GM23338 (cell line): Measurements from ENCODE around the gene ZFP62. TPM values are rescaled to one million over a fixed set of nuclear protein-coding genes. Genes with fewer than 3 reads are reported as not detected.

Experiments used
- ATAC-seq: fragments of 200-7000 bp; cut with Tn5 transposase; 3 replicates; pipeline ENCODE4 v1.9.1; 2020
- DNase-seq: peaks from one replicate; pipeline ENCODE4 v3.0.0-alpha.2; 2015; ENCODE audit warnings: low spot score
- H2AFZ ChIP-seq: fragments of 200-600 bp; sonication (generic); 2 replicates; pipeline ENCODE4 v1.8.0; 2016; ENCODE audit warnings: antibody characterized with exemption, mild to moderate bottlenecking, moderate library complexity
- H3F3A ChIP-seq: fragments of 200-600 bp; sonication (generic); replicated peaks from 2 replicates; pipeline ENCODE4 v1.8.0; 2017; ENCODE audit warnings: antibody characterized with exemption, mixed run types, low read depth
- H3K27ac ChIP-seq: fragments of 200-600 bp; sonication (generic); 2 replicates; pipeline ENCODE4 v1.6.1; 2016; ENCODE audit warnings: low read depth
- H3K27me3 ChIP-seq: fragments of 200-600 bp; sonication (generic); 2 replicates; pipeline ENCODE4 v1.8.0; 2016; ENCODE audit warnings: mild to moderate bottlenecking, mixed run types, moderate library complexity; ENCODE audit not compliant: insufficient read depth
- H3K36me3 ChIP-seq: fragments of 200-600 bp; sonication (generic); 2 replicates; pipeline ENCODE4 v1.8.0; 2016; ENCODE audit warnings: mild to moderate bottlenecking; ENCODE audit not compliant: insufficient read depth
- H3K4me1 ChIP-seq: fragments of 200-600 bp; sonication (generic); 2 replicates; pipeline ENCODE4 v1.8.0; 2016; ENCODE audit warnings: mild to moderate bottlenecking, moderate library complexity; ENCODE audit not compliant: insufficient read depth
- H3K4me2 ChIP-seq: fragments of 200-600 bp; sonication (generic); 2 replicates; pipeline ENCODE4 v1.7.1; 2017; ENCODE audit warnings: mixed run types
- H3K4me3 ChIP-seq: fragments of 200-600 bp; sonication (generic); 2 replicates; pipeline ENCODE4 v1.6.1; 2016; ENCODE audit warnings: mixed run types
- H3K79me2 ChIP-seq: fragments of 200-600 bp; sonication (generic); replicated peaks from 2 replicates; pipeline ENCODE4 v1.8.0; 2017; ENCODE audit warnings: mild to moderate bottlenecking; ENCODE audit not compliant: insufficient read depth
- H3K9me2 ChIP-seq: fragments of 200-600 bp; sonication (generic); 2 replicates; pipeline ENCODE4 v1.8.0; 2017; ENCODE audit not compliant: insufficient read depth
- H4K20me1 ChIP-seq: fragments of 200-600 bp; sonication (generic); replicated peaks from 2 replicates; pipeline ENCODE4 v1.8.0; 2017; ENCODE audit warnings: mild to moderate bottlenecking; ENCODE audit not compliant: insufficient read depth
- H3K27ac Mint-ChIP-seq: 2 replicates; pipeline ENCODE4 v1.8.0; 2020; ENCODE audit warnings: inconsistent platforms, mild to moderate bottlenecking, moderate library complexity, mixed read lengths
- H3K27me3 Mint-ChIP-seq: 3 replicates; pipeline ENCODE4 v1.8.0; 2022; ENCODE audit warnings: low read depth, mild to moderate bottlenecking, moderate library complexity, mixed read lengths, inconsistent platforms; ENCODE audit not compliant: insufficient read depth, poor library complexity
- H3K36me3 Mint-ChIP-seq: 3 replicates; pipeline ENCODE4 v1.8.0; 2021; ENCODE audit warnings: low read depth, mild to moderate bottlenecking, inconsistent platforms, moderate library complexity, mixed read lengths
- H3K4me1 Mint-ChIP-seq: 3 replicates; pipeline ENCODE4 v1.8.0; 2020; ENCODE audit warnings: mild to moderate bottlenecking, inconsistent platforms, mixed read lengths
- H3K4me3 Mint-ChIP-seq: 3 replicates; pipeline ENCODE4 v1.8.0; 2021; ENCODE audit warnings: moderate library complexity, mild to moderate bottlenecking, inconsistent platforms, mixed read lengths
- H3K9me3 Mint-ChIP-seq: 3 replicates; pipeline ENCODE4 v1.8.0; 2020; ENCODE audit warnings: moderate library complexity, mild to moderate bottlenecking, inconsistent platforms, mixed read lengths
- CREB1 ChIP-seq: fragments of 250-450 bp; sonication (Bioruptor Pico); IDR thresholded peaks from 2 replicates; pipeline ENCODE4 v1.5.0; 2020; ENCODE audit warnings: low read depth, mild to moderate bottlenecking, moderate library complexity
- CTCF ChIP-seq, 2 experiments: fragments of 200-600 bp in 1 of 2; sonication (generic) in 1 of 2; conservative IDR thresholded peaks; 2 replicates each; pipeline versions ENCODE4 v1.5.1 to v1.6.1; 2016 to 2017; ENCODE audit warnings: antibody characterized with exemption in 2 of 2, low read depth in 2 of 2, mild to moderate bottlenecking in 2 of 2, moderate library complexity in 1 of 2
- ETS1 ChIP-seq: IDR thresholded peaks from 2 replicates; pipeline ENCODE4 v1.6.1; 2016; ENCODE audit warnings: antibody characterized with exemption
- EZH2 ChIP-seq: fragments of 200-600 bp; sonication (generic); IDR thresholded peaks from one replicate; pipeline ENCODE4 v1.8.0; 2017; ENCODE audit warnings: antibody characterized with exemption, mild to moderate bottlenecking, low read depth; ENCODE audit not compliant: unreplicated experiment
- EZH2phosphoT487 ChIP-seq: fragments of 200-600 bp; sonication (generic); IDR thresholded peaks from one replicate; pipeline ENCODE4 v1.8.1; 2018; ENCODE audit warnings: antibody characterized with exemption; ENCODE audit not compliant: unreplicated experiment
- JUNB ChIP-seq: IDR thresholded peaks from one replicate; pipeline ENCODE4 v1.6.1; 2016; ENCODE audit warnings: antibody characterized with exemption; ENCODE audit not compliant: unreplicated experiment
- NANOG ChIP-seq: IDR thresholded peaks from 2 replicates; pipeline ENCODE4 v1.6.1; 2016; ENCODE audit warnings: antibody characterized with exemption, borderline replicate concordance
- POLR2AphosphoS5 ChIP-seq: IDR thresholded peaks from 2 replicates; pipeline ENCODE4 v1.6.1; 2016; ENCODE audit warnings: antibody characterized with exemption, low read depth
- REST ChIP-seq: IDR thresholded peaks from one replicate; pipeline ENCODE4 v1.6.1; 2018; ENCODE audit warnings: antibody characterized with exemption; ENCODE audit not compliant: unreplicated experiment
- STAT1 ChIP-seq: IDR thresholded peaks from one replicate; pipeline ENCODE4 v1.6.1; 2016; ENCODE audit warnings: antibody characterized with exemption; ENCODE audit not compliant: unreplicated experiment
- ZNF114 ChIP-seq: fragments of 250-450 bp; sonication (Bioruptor Pico); IDR thresholded peaks from 2 replicates; pipeline ENCODE4 v1.5.0; 2020; ENCODE audit warnings: mild to moderate bottlenecking, moderate library complexity
- ZNF331 ChIP-seq: fragments of 250-450 bp; sonication (Bioruptor Pico); IDR thresholded peaks from 2 replicates; pipeline ENCODE4 v1.5.0; 2020; ENCODE audit warnings: low read depth, mild to moderate bottlenecking, moderate library complexity
- ZNF462 ChIP-seq: fragments of 250-450 bp; sonication (Bioruptor Pico); IDR thresholded peaks from 2 replicates; pipeline ENCODE4 v1.5.0; 2020; ENCODE audit warnings: mild to moderate bottlenecking, moderate library complexity
- polyA plus RNA-seq: library from polyadenylated mRNA; unstranded; fragments of >200 nt; fragmentation: Nextera tagmentation; extraction: Ambion mirVana; gene quantifications from 2 replicates; pipeline ENCODE4 v1.2.1, GENCODE V29; 2016
- total RNA-seq: library from RNA; depleted of rRNA; stranded (reverse); fragments of >200 nt; shearing (Covaris generic); gene quantifications from 2 replicates; pipeline ENCODE4 v1.2.3, GENCODE V29; 2014

ZFP62 gene
- total and polyA plus RNA-seq, 2 experiments from 2014 or later = 32.9 to 33.2 TPM

- H3F3A ChIP-seq = 0 out of 2 replicates have a peak, but pooled peaks cover 6% of the 10 kb centered on the region
- no peaks in the 10 kb centered on the region for H3K27me3 ChIP-seq
- ATAC-seq (no peak), DNase-seq (no peak)
- no peak overlapping the region for H3K4me2 ChIP-seq
- H3K9me2 ChIP-seq = no peaks in the 10 kb centered on the region
- no peak overlapping the region for H3K4me3 ChIP-seq
- no peak overlapping the region for H2AFZ ChIP-seq
- Mint-ChIP-seq H3K27me3 (peaks cover 4% of the 10 kb centered on the region), H3K4me1 (peaks cover 55% of the 10 kb centered on the region), H3K4me3 (peak overlapping the region; percentile 44; the same call in 1 of the 3 replicates), H3K27ac (no peak overlapping the region), H3K9me3 (no peaks in the 10 kb centered on the region), H3K36me3 (peaks cover 10% of the 10 kb centered on the region; the same call in 2 of the 3 replicates)
- H4K20me1 ChIP-seq = peaks cover 49% of the 10 kb centered on the region
- no peak for TF ChIP-seq STAT1
- TF ChIP-seq ZNF331 (CRISPR knock-in tag) = no peak
- no peak for TF ChIP-seq ZNF462 (CRISPR knock-in tag)
- TF ChIP-seq CREB1 (CRISPR knock-in tag) = no peak
- no peak for TF ChIP-seq ZNF114
- TF ChIP-seq EZH2phosphoT487 = no peak
- TF ChIP-seq EZH2 = no peak
- TF ChIP-seq REST = no peak
- TF ChIP-seq NANOG = no peak
- no peak for TF ChIP-seq POLR2AphosphoS5
- no peak for TF ChIP-seq ETS1
- no peak for TF ChIP-seq JUNB
- no peak for TF ChIP-seq CTCF (conservative IDR thresholded peaks at IDR 0.05; ENCODE audit: low read depth in 2 of 2)
- H3K79me2 ChIP-seq = peaks cover 73% of the 10 kb centered on the region
- H3K36me3 ChIP-seq = no peaks in the 10 kb centered on the region
- no peak overlapping the region for H3K27ac ChIP-seq
- H3K4me1 ChIP-seq = peaks cover 23% of the 10 kb centered on the region
These were observed 60.9 kb downstream of the ZFP62 start for GRCh38 chr5:180799902-180800801.
